ENCODE data around the gene KCTD18. TPM values are rescaled to one million over a fixed set of nuclear protein-coding genes. Genes with fewer than 3 reads are reported as not detected.

Gene KCTD18
- total and polyA plus RNA-seq, 5 experiments from 2014 or later = 12.6 to 19.6 (median 16.5) TPM

Other genes with a start within 250 kb of the KCTD18 start
- 1 to 10 TPM; 1.7 to 2.6 TPM for gene SPATS2L, start 203.4 kb downstream of the KCTD18 start, total RNA-seq
- gene SPATS2L, start 203.4 kb downstream of the KCTD18 start, polyA plus RNA-seq = 1 to 10 TPM in 2 of 3 donors, under 1 TPM in 1; 0.97 to 1.4 (median 1.3) TPM
- 1 to 10 TPM; 3.4 to 4.9 TPM for gene SGO2, start 16.1 kb upstream of the KCTD18 start, total RNA-seq
- gene SGO2, start 16.1 kb upstream of the KCTD18 start, polyA plus RNA-seq = 1 to 10 TPM in 2 of 3 donors, under 1 TPM in 1; 0.66 to 2.4 (median 2.4) TPM
- gene AOX1, start 75.9 kb upstream of the KCTD18 start, total RNA-seq = not detected
- gene AOX1, start 75.9 kb upstream of the KCTD18 start, polyA plus RNA-seq = not detected

Data from naive thymus-derived CD8-positive, alpha-beta T cell (primary cell).